ENCODE data around the gene ALDH6A1.
A peak's percentile ranks its signal among the peaks of the same experiment; 100 is the strongest.
"Not testable (repeated sequence)": the region's sequence is repeated elsewhere in the genome, so short reads cannot be mapped to it uniquely, and the experiment has no call there.

The ALDH6A1 gene

DNA sequence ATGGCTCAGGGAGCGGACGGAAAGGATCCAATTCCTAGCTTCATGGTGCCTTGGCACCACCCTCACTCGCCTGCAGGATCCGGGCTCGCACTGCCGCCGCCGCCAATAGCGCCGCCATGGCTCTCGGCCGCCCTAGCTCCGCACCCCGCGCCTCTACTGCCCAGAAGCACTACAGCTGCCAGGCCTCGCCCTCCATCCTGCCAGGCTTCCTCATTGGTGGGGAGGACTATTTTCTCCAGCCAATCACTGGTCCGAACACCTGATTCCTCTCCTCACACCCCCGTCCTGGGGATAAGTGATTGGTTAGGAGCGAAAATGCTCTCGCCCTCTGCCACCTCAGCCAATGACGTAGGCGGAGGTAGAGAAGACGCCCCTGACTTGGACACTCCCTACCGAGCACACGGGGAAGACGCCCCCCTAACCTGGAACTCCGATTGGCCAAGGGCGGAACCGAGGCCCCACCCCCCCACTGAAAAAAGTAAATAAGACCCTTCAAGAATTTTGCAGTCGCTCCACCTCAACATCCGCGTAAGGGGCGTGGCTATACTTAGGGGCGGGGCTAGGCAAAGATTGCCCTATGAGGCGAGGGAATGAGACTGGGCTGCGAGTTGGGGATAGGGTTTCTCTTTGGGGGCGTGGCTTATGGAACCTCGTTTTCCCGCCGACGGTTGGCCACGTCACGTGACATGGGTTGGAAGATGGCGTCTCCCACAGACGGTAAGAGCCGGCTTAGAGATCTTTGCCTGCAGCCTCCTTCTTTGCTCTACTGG is at the start of gene ALDH6A1, which contains the start of gene LIN52:
TSS of gene ALDH6A1 (minus strand) at position 177 of the 770 bp plus-strand sequence. CDS start at position 118, 59 bp downstream.
TSS of gene LIN52 (plus strand) at position 680 of the 770 bp plus-strand sequence. CDS start at position 699, 19 bp downstream.
- DNase-seq, result peak; percentile 100

DNA sequence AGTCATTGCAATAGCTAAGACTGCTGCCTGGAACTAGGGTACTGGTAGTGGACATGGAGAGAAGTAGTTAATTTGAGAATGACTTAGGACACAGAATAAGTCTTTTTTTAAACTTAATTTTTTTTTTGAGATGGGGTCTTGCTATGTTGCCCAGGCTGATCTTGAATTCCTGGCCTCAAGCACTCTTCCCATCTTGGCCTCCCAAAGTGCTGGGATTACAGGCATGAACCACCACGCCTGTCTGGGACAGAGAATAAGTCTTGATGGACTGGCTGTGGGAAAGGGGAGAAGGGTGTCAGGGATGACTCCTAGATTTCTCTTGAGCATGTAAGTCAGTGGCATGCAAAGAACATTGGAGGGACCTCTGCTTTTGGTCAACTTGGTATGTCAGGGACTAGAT is 43.4 kb upstream of the ALDH6A1 start:
- DNase-seq, result no peak

DNA sequence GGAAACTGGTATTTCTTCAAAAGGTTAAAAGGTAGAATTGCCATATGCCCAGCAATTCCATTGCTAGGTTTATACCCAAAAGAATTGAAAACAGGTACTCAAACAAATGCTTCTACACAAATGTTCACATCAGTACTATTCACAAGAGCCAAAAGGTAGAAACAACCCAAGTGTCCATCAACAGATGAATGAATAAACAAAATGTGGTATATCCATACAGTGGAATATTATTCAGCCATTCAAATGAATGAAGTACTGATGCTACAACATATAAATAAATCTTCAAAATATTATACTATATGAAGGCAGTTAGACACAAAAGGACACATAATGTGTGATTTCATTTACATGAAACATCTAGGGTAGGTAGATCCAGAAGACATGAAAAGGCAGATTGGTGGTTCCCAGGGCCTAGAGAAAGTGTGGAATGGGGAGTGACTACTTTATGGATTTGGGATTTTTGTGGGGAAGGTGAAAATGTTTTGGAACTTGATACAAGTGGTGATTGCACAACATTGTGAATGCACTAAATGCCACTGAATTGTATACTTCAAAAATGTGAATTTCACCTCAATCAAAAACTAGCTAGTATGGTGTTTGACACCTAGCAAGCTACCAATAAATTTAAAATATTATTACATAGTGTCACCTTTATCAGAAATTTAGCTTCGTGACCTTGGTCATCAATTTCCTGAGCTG is 42.2 kb upstream of the ALDH6A1 start:
- DNase-seq, result no peak

DNA sequence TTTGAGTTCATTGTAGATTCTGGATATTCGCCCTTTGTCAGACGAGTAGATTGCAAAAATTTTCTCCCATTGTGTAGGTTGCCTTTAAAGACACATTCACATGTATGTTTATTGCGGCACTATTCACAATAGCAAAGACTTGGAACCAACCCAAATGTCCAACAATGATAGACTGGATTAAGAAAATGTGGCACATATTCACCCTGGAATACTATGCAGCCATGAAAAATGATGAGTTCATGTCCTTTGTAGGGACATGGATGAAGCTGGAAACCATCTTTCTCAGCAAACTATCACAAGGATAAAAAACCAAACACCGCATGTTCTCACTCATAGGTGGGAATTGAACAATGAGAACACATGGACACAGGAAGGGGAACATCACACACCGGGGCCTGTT is 41.2 kb upstream of the ALDH6A1 start:
- DNase-seq, result not testable (repeated sequence)

DNA sequence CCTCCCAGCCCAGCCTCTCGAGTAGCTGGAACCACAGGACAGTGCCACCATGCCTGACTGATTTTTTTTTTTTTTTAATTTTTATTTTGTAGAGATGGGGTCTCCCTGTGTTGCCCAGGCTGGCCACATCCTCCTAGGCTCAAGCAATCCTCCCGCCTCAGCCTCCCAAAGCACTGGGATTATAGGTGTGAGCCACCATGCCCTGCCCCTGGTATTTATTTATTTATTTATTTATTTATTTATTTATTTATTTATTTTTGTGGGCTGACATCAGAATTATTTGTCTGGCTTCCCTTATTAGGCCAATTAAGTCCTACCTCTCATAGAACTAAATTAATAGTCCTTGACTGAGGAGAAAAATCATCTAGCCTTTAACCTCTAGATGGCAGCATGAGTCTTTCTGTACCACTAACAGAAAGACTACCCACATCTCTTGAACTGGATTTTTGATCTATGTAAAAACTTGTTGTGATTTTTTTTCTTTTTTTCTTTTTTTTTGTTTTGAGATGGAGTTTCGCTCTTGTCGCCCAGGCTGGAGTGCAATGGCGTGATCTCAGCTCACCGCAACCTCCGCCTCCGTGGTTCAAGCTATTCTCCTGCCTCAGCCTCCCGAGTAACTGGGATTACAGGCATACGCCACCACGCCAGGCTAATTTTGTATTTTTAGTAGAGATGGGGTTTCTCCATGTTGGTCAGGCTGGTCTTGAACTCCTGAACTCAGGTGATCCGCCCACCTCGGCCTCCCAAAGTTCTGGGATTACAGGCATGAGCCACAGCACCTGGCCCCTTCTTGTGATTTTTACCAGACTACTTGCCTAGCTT is 27.4 kb upstream of the ALDH6A1 start:
- not testable (repeated sequence) for DNase-seq

DNA sequence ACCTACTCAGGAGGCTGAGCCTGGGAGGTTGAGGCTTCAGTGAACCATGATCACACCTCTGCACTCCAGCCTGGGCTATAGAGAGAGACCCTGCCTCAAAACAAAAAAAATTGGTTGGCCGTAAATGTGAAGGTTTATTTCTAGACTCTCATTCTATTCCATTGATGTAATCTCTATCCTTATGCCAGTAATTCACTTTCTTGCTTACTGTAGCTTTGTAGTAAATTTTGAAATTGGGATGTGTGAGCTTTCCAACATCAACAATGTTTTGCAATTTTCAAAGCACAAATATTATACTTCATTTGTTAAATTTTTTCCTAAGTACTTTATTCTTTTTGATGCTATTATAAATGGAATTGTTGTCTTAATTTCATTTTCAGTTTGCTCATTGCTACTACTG is 25.1 kb upstream of the ALDH6A1 start:
- no peak for DNase-seq

DNA sequence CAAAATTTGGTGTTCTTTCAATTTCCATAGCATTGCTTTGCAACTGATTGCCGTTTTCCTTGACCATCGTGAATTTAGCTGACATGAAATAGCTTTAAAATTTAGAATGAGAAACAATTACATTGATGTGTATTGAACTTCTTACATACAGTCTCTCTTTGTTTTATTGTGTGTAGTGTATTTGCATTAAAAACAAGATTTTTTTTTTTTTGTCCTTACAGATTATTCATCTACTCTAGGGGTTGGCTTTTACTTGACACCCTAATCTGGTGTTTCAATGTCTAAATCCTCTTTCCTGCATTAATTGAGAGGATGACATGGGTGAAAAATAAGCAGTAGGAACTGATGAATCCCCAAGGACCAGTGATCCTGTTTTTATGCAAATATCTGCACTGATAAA is 21.1 kb upstream of the ALDH6A1 start:
- DNase-seq, result no peak

DNA sequence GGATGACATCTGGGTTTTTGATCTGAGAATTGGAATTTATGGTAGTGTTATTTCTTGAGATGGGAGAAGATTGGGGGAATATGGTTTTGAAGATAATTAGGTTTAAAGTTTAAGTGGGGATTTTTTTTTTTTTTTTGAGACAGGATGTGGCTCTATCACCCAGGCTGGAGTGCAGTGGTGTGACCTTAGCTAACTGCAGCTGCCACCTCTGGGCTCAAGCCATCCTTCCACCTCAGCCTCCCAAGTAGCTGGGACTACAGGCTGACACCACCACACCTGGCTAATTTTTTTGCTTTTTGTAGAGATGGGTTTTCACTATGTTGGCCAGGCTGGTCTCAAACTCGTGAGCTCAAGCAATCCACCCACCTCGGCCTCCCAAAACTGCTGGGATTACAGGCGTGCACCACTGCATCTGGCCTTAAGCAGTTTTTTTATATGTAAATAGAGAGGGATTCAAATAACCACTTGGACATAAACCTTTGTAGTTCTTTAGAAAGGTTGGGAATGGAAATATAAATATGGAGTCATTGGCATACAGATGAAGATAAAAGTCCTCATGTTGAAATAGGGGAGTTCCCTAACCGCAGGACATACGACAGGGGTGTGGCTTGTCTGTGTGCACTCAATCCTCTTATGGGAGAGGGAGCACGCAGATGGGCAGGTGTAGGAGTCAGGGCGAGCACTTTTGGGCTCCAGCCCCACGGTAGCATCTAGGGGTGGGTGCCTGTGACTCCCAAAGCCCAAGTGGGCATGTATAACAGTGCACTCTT is 5.2 kb upstream of the ALDH6A1 start:
- DNase-seq, result no peak

DNA sequence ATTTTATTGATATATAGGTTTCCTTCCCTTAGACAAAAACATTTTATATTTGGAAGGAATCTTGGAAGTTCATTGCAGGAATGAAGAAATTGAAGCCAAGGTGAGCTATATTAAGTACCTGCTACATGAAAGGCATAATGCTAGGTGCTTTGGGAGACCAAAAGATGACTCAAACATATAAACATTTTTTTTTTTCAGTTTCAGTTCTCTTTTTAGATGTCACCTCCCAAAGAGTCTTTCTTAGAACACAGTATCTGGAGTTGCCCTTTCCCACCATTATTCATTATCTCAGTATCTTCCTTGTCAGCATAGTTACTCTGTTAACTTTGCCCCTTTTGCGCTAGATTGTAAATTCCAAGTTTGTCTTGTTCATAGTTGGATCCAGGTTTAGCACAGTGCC is 1.6 kb upstream of the ALDH6A1 start:
- DNase-seq, result no peak

DNA sequence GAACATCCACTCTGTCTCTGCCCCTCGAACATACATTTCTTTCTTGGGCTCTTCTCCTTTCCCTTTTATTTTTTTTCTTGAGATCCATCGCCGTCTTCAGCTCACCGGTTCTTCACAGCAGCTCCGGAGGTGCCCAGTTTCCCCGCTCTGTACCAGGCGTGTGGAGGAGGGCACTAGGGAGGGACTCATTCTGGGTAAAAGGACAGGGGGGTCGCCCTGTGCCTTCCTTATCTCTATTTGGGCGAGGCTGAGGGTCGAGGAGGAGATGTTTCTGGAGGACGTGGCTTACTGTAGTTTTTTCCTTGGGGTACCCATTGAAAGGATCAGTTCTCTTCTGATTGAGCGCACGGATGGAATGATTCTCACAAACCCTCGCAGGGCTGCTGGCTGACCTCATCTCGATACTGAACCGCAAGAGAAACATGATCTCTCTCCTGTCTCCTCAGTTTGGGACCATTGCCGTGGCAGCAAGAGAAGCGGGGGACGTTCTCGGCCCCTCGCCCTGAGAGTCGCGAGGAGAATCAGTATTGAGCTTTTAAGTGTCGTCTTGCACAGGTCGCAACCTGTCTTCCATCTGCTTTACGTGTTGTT is 889 bp upstream of the ALDH6A1 start:
- DNase-seq, result no peak

DNA sequence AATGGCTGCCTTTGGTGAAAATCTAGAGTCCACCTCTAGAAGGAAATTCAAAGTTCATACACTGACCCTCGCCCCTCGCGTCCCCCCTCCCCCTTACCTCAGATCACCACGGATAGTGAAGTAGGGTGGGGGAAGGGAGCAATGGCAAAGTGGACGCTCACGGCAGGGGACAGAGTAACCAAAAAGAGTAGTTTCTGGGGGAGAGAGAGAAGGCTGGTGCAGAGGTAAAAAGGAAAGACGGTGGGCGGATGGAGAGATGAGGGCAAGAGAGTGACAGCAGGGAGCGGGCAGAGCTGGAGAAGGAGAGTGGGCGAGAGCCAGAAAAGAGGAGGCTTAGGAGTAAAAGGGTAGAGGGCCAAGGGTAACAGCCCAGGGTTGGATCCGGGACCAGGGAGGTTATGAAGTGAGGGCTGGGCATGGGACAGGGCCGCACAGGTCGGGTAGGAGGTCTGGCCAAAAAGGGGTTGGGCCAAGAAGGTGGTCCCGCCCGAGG is 423 bp downstream of the ALDH6A1 start:
- no peak for DNase-seq

DNA sequence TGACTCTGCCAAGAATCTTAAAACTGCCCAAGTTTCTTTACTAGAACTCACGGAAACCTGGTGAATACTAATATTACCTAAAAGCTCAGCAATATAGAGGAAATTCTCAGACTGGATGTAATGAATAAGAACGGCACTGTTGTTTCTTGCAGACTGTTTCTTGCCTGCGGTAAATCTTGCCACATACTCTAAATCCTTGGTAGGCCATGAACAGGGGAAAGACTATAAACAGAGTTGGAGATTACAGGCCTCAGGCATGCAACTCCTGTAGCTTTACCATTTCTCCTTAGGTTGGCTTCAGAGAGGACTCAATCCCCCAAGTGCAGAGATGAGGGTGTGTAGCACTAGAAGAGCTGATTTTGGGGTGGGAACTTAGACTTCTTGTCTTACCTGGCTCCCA is 1.1 kb downstream of the ALDH6A1 start:
- DNase-seq, result no peak

DNA sequence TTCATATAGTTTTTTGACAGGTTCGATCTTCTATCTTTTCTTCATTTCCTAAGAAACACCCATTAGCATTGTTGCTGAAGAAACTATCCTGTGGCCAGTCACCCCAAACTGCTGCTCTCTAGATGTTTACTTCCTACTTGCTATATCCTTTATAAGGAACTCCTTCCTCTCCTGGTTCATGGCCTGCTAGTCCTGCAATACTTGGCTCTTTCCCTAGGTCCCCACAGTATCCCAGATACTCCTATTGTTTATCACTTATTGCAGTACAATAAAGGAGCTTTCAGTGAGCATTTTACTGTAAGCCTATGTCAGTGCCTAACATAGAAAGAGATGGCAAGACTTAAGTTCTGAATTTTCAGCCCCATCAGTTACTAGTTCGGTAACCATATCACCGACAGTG is 2.8 kb downstream of the ALDH6A1 start:
- no peak for DNase-seq

DNA sequence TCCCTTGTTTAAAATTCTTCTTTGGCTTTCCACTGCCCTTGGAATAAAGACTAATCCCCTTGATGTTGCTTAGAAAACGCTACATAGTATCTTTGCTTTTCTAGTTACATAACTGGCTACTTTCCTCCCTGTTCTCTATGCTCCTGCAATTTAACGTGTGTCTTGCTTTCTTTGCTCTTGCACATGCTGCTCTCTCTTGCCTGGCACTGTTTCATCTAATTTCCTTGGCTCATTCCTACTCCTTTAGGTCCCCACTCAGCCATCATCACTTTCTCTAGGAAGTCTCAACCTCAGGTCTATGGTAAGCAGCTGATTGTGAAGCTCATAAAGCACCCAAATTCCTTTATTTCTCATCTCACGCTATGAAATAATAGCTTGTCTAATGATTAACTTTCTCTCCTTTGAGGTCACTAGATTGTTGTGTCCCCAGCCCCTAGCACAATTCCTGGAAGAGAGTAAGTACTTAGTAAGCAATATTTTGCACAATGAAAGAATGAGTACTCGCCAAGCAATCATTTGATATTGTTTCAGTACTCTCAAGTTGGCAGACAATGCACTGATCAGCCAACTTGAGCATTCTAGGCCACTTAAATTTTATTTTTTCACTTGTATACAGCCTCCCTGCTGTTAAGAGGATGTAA is 3.3 kb downstream of the ALDH6A1 start:
- DNase-seq, result no peak

DNA sequence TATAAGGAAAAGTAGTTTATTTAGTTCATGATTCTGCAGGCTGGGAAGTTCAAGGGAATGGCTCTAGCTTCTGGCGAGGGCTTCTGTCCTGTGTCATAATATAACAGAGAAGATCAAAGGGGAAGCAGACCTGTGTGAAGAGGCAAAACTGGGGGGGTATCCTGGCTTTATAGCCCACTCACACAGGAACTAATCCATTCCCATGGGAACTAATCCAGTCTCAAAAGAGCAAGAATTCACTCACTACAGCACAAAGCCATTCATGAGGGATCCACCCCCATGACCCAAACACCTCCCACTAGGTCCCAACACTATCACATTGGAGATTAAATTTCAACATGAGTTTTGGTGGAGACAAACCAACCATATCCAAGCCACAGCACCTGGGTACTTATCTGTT is 6.9 kb downstream of the ALDH6A1 start:
- no peak for DNase-seq

DNA sequence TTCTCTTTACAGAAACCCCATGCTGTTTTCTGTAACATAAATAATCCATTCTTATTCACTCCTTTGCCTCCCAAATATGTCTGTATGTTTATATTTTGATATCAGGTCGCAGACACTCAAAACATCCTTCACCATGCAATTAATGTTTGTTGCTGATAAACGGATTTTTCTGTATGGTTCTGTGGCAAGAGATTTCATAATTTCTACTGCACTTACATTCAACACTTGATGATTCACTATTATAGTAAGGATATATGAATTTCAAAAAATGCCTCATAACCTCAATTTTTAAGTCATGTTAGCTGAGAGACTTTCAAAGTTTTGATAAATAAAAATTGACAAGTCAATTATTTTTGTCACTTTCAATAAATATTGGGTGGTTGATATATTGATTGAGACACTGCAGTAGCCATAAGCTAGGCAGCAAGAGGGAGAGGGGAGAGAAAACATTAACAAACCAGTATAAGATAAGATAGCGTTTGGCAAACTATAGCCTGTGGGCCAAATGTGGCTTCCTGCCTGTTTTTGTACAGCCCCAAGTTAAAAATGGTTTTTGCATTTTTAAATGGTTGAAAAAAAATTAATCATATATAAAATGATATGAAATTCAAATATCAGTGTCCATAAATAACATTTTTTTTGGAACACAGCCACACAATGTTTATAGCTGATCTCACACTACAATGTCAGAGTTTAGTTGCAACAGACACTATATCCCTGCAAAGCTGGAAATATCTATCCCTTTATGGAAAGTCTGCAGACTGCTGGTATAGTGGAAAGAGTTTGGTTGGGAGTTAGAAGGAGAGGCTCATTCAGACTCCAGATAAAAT is 18.3 kb downstream of the ALDH6A1 start:
- no peak for DNase-seq

DNA sequence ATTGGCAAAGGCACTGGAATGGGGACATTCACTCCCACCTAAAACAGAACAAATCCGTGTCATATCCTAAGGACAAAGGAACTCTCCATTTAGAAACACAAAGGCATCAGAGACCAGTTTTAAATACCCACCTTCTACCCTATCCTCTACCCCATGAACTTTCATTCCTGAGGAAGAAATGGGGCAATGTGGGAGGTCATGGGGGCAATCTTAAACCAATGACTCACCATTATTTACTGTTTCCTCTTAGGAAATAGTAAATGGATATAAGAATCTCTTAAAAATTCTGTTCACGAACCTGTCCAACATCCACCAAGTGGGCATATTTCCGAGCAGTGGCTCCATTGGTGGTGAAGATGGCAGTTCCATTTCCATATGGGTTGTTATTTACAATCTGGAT is 19.4 kb downstream of the ALDH6A1 start:
- no peak for DNase-seq

DNA sequence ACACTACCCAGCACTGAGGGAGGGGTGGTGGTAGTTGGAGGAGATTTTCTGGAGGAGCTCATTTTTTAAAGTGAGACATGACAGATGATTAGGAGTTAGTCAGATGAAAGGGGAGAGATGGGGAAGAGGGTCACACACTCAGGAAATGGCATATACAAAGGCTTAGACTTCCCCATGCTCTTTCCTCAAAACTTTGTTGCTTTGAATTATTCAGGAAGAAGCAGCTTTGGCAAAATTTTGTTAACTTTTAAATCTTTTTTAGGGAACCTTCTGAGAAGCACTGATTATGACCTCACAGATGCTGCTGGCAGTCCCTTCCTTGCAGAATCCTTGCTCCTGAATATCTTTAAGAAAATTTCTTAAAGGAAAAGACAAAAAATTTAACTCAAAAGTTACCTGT is 19.8 kb downstream of the ALDH6A1 start:
- DNase-seq, result no peak

DNA sequence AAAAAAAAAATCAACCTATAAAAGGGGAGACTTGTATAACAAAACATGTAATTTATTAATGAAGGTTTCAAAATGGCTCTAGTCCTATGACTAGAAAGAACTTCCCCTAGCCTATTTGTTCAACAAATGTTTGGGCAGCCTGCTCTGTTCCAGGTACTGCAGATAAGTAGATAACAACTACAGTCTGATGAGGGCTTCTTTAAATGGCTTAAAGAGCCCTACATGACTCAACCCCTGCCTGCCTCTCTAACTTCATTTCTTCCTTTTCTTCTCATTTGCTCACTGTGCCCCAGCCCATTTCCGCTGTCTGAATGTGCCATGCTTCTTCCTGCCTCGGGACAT is 21.5 kb downstream of the ALDH6A1 start:
- no peak for DNase-seq

DNA sequence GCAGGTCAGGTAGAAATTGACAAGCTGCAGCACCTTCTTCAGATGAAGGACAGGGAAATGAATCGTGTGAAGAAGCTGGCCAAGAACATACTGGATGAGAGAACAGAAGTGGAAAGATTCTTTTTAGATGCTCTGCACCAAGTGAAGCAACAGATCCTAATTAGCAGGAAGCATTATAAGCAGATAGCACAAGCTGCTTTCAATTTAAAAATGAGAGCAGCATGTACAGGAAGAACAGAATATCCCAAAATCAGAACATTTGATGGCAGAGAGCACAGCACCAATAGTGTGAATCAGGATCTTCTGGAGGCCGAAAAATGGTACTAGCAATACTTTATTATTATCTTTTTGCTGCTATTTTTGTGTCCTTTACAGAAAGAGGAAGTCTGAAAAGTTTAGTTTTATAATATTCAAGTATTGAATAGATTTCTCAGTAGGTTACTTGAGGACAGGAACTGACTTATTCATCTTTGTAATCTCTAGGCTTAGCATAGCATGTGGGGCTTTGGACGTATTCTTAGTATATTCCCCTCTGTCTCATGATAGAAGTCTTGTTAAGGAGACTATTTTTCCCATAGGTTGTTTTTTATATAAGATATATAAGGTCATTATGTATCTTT is 34.3 kb downstream of the ALDH6A1 start:
- no peak for DNase-seq
